H1 (cell line): ENCODE measurements around the gene PPARA. TPM values are rescaled to one million over a fixed set of nuclear protein-coding genes. Genes with fewer than 3 reads are reported as not detected.

Experiments used
- CTCF ChIA-PET: fragments of 300-600 bp; sonication (Branson Sonifier 250); formaldehyde crosslinking; loops from one replicate; lab custom pipeline; 2021; ENCODE audit not compliant: partially characterized antibody; lab: Charles Lee
- POLR2A ChIA-PET: fragments of 300-600 bp; sonication (Branson Sonifier 250); formaldehyde crosslinking; loops from one replicate; lab custom pipeline; 2021; ENCODE audit warnings: inconsistent platforms; ENCODE audit not compliant: partially characterized antibody; lab: Charles Lee
- DNase-seq, 2 experiments: peaks; one replicate each; pipeline versions ENCODE4 v3.0.0 to v3.0.0-alpha.2; 2010 to 2022; ENCODE audit warnings: low spot score in 2 of 2, low read depth in 1 of 2, mixed read lengths in 1 of 2
- FAIRE-seq: peaks from 2 replicates; lab custom pipeline; 2011; peaks lifted over from hg19 to GRCh38; lab: Jason Lieb, UNC
- H2AFZ ChIP-seq: 2 replicates; pipeline ENCODE4 v1.8.1; 2012; ENCODE audit warnings: low read length, inconsistent platforms
- H2AK5ac ChIP-seq: 2 replicates; pipeline ENCODE4 v1.6.1; 2013; ENCODE audit warnings: low read depth, low read length
- H2BK120ac ChIP-seq: replicated peaks from 2 replicates; pipeline ENCODE3; 2013; ENCODE audit warnings: low read depth, low read length, inconsistent platforms
- H2BK12ac ChIP-seq: 2 replicates; pipeline ENCODE4 v1.6.1; 2013; ENCODE audit warnings: low read depth, low read length
- H2BK15ac ChIP-seq: 2 replicates; pipeline ENCODE4 v1.6.1; 2013; ENCODE audit warnings: low read length
- H2BK20ac ChIP-seq: 2 replicates; pipeline ENCODE4 v1.6.1; 2013; ENCODE audit warnings: low read length
- H2BK5ac ChIP-seq: 2 replicates; pipeline ENCODE4 v1.6.1; 2013; ENCODE audit warnings: low read depth, low read length
- H3K14ac ChIP-seq: 2 replicates; pipeline ENCODE4 v1.6.1; 2013; ENCODE audit warnings: inconsistent platforms; ENCODE audit not compliant: insufficient read length
- H3K18ac ChIP-seq: 2 replicates; pipeline ENCODE4 v1.6.1; 2013; ENCODE audit warnings: low read length; ENCODE audit errors: extremely low read depth
- H3K23ac ChIP-seq: 2 replicates; pipeline ENCODE4 v1.6.1; 2013; ENCODE audit warnings: inconsistent platforms; ENCODE audit not compliant: insufficient read length
- H3K23me2 ChIP-seq: 2 replicates; pipeline ENCODE4 v1.6.1; 2013; ENCODE audit warnings: low read depth, low read length
- H3K27ac ChIP-seq: 2 replicates; pipeline ENCODE4 v1.6.1; 2011; ENCODE audit warnings: low read depth, low read length, inconsistent platforms
- H3K27me3 ChIP-seq, 4 experiments: replicated peaks in 1 of 4; 1 replicate in 1 of 4; 2 replicates in 3 of 4; pipeline versions ENCODE4 v1.6.1 to v1.8.1; 2011 to 2013; ENCODE audit warnings: low read length in 3 of 4, mild to moderate bottlenecking in 3 of 4, inconsistent platforms in 2 of 4, mixed read lengths in 2 of 4, moderate library complexity in 1 of 4; ENCODE audit not compliant: control insufficient read depth in 3 of 4, insufficient read depth in 3 of 4; ENCODE audit errors: extremely low read depth in 1 of 4
- H3K36me3 ChIP-seq, 4 experiments: 2 replicates each; pipeline versions ENCODE4 v1.6.1 to v1.8.1; 2011 to 2013; ENCODE audit warnings: mild to moderate bottlenecking in 4 of 4, low read length in 3 of 4, moderate library complexity in 2 of 4, control low read depth in 1 of 4, inconsistent platforms in 1 of 4; ENCODE audit not compliant: insufficient read depth in 4 of 4, control insufficient read depth in 2 of 4
- H3K4ac ChIP-seq: replicated peaks from 2 replicates; pipeline ENCODE3; 2013; ENCODE audit warnings: low read length, low read depth, mixed read lengths, inconsistent platforms; ENCODE audit not compliant: insufficient read length
- H3K4me1 ChIP-seq, 4 experiments: replicated peaks in 1 of 4; 1 replicate in 1 of 4; 2 replicates in 3 of 4; pipeline versions ENCODE4 v1.6.1 to v1.8.1; 2011 to 2013; ENCODE audit warnings: low read length in 3 of 4, inconsistent platforms in 2 of 4, mixed read lengths in 1 of 4; ENCODE audit not compliant: insufficient read depth in 4 of 4, control insufficient read depth in 3 of 4
- H3K4me2 ChIP-seq, 2 experiments: 2 replicates each; pipeline versions ENCODE4 v1.6.1 to v1.8.1; 2011 to 2013; ENCODE audit warnings: low read depth in 2 of 2, low read length in 2 of 2, control low read depth in 1 of 2, inconsistent platforms in 1 of 2, mild to moderate bottlenecking in 1 of 2; ENCODE audit not compliant: insufficient read depth in 1 of 2
- H3K4me3 ChIP-seq, 4 experiments: fragments of 200-600, 300-600 bp in 1 of 4; sonication (generic), shearing (Covaris generic), sonication (Bioruptor Twin) in 1 of 4; 2 replicates each; pipeline versions ENCODE4 v1.5.1 to v1.8.1; 2011 to 2016; ENCODE audit warnings: low read length in 4 of 4, low read depth in 3 of 4, control low read depth in 2 of 4, inconsistent platforms in 2 of 4, mild to moderate bottlenecking in 2 of 4, mixed read lengths in 1 of 4, moderate library complexity in 1 of 4; ENCODE audit not compliant: insufficient read depth in 2 of 4; ENCODE audit errors: extremely low read depth in 1 of 4
- H3K56ac ChIP-seq: replicated peaks from 2 replicates; pipeline ENCODE3; 2013; ENCODE audit warnings: low read depth, mild to moderate bottlenecking, mixed read lengths, low read length, inconsistent platforms; ENCODE audit not compliant: insufficient read length
- H3K79me1 ChIP-seq: 2 replicates; pipeline ENCODE4 v1.6.1; 2013; ENCODE audit warnings: low read depth, low read length, control low read depth
- H3K79me2 ChIP-seq, 2 experiments: 2 replicates each; pipeline versions ENCODE4 v1.6.1 to v1.8.1; 2012 to 2013; ENCODE audit warnings: low read length in 2 of 2, mild to moderate bottlenecking in 2 of 2, inconsistent platforms in 1 of 2; ENCODE audit not compliant: insufficient read depth in 2 of 2, control insufficient read depth in 1 of 2
- H3K9ac ChIP-seq, 4 experiments: replicated peaks in 1 of 4; 1 replicate in 1 of 4; 2 replicates in 3 of 4; pipeline versions ENCODE4 v1.6.1 to v1.8.1; 2011 to 2013; ENCODE audit warnings: low read depth in 3 of 4, low read length in 3 of 4, control low read depth in 2 of 4, mild to moderate bottlenecking in 2 of 4, moderate library complexity in 2 of 4, inconsistent platforms in 1 of 4; ENCODE audit errors: extremely low read depth in 1 of 4
- H3K9me3 ChIP-seq, 2 experiments: 2 replicates each; pipeline versions ENCODE4 v1.6.1 to v1.8.1; 2012 to 2013; ENCODE audit warnings: mild to moderate bottlenecking in 2 of 2, moderate library complexity in 2 of 2, control low read depth in 1 of 2, inconsistent platforms in 1 of 2, low read depth in 1 of 2, low read length in 1 of 2, mixed read lengths in 1 of 2; ENCODE audit not compliant: insufficient read depth in 2 of 2
- H4K20me1 ChIP-seq, 2 experiments: replicated peaks in 1 of 2; 2 replicates each; pipeline versions ENCODE3 to v1.8.1; 2011 to 2013; ENCODE audit warnings: inconsistent platforms in 2 of 2, low read length in 2 of 2, mild to moderate bottlenecking in 1 of 2; ENCODE audit not compliant: insufficient read depth in 2 of 2, control insufficient read depth in 1 of 2
- H4K5ac ChIP-seq: 2 replicates; pipeline ENCODE4 v1.6.1; 2013; ENCODE audit warnings: low read length, low read depth, mixed read lengths, inconsistent platforms; ENCODE audit not compliant: insufficient read length
- H4K8ac ChIP-seq: 2 replicates; pipeline ENCODE4 v1.8.0; 2013; ENCODE audit warnings: mild to moderate bottlenecking, moderate library complexity, low read length, inconsistent platforms; ENCODE audit not compliant: insufficient read depth; ENCODE audit errors: extremely low read depth
- H4K91ac ChIP-seq: replicated peaks from 2 replicates; pipeline ENCODE3; 2013; ENCODE audit warnings: low read length, mixed read lengths, inconsistent platforms; ENCODE audit not compliant: insufficient read length
- ASH2L ChIP-seq: fragments of 200-600, 300-600 bp; sonication (generic); IDR thresholded peaks from one replicate; pipeline ENCODE4 v1.7.1; 2017; ENCODE audit warnings: low read length
- BACH1 ChIP-seq: IDR thresholded peaks from 2 replicates; pipeline ENCODE4 v1.6.1; 2012; ENCODE audit warnings: low read length, improper control_type of control experiment
- BCL11A ChIP-seq, 2 experiments: IDR thresholded peaks; one replicate each; pipeline ENCODE4 v1.6.1; 2011; ENCODE audit warnings: low read depth in 2 of 2, low read length in 2 of 2, mild to moderate bottlenecking in 2 of 2
- HDAC2 ChIP-seq, 2 experiments: fragments of 300-600 bp in 1 of 2; sonication (generic) in 1 of 2; IDR thresholded peaks; 2 replicates each; pipeline ENCODE4 v1.6.1; 2011 to 2012; ENCODE audit warnings: low read depth in 2 of 2, low read length in 2 of 2, mild to moderate bottlenecking in 2 of 2, moderate library complexity in 2 of 2, borderline replicate concordance in 1 of 2, inconsistent platforms in 1 of 2
- PHF8 ChIP-seq: fragments of 200-600 bp; sonication (generic); conservative IDR thresholded peaks from 2 replicates; pipeline ENCODE4 v1.7.1; 2012; ENCODE audit warnings: low read depth, mild to moderate bottlenecking, inconsistent platforms, low read length, moderate library complexity
- RNF2 ChIP-seq: fragments of 200-900, 300-1000 bp; sonication (generic); IDR thresholded peaks from 2 replicates; pipeline ENCODE4 v1.7.1; 2016; ENCODE audit warnings: borderline replicate concordance, low read depth, mild to moderate bottlenecking, antibody characterized with exemption, low read length; ENCODE audit not compliant: poor library complexity, severe bottlenecking; ENCODE audit errors: missing control alignments
- TAF7 ChIP-seq: optimal IDR thresholded peaks from 2 replicates; pipeline ENCODE3; 2011; ENCODE audit warnings: low read depth, mild to moderate bottlenecking, inconsistent platforms, low read length, moderate library complexity, borderline replicate concordance
- TCF12 ChIP-seq: IDR thresholded peaks from 2 replicates; pipeline ENCODE4 v1.6.1; 2011; ENCODE audit warnings: low read depth, mild to moderate bottlenecking, low read length
- WGBS, 2 experiments: shearing (Covaris generic) in 1 of 2; methylation state at CpG; one replicate each; pipeline versions ENCODE4 v1.1.6 to v1.1.7; 2013 to 2015; ENCODE audit warnings: low lambda C conversion rate in 2 of 2, mixed read lengths in 2 of 2, inconsistent platforms in 1 of 2, low coverage in 1 of 2, missing lambda C conversion rate in 1 of 2; ENCODE audit not compliant: insufficient replicate concordance in 2 of 2, insufficient coverage in 1 of 2, insufficient read length in 1 of 2; ENCODE audit errors: extremely low coverage in 1 of 2, missing lambda C conversion rate in 1 of 2; 5-methylcytosine and 5-hydroxymethylcytosine counted together
- polyA plus RNA-seq, 7 experiments: library from polyadenylated mRNA; depleted of rRNA in 3 of 7; stranded (reverse) in 5 of 7; unstranded in 2 of 7; fragments of >200 nt in 5 of 7; fragments of 200-250 nt in 2 of 7; gene quantifications; 1 replicate in 5 of 7; 2 replicates in 1 of 7; 4 replicates in 1 of 7; pipeline versions ENCODE4 v1.2.1 to v1.2.3, GENCODE V29; 2011 to 2013; ENCODE audit warnings: missing spikeins in 2 of 7, mixed read lengths in 2 of 7
- total RNA-seq: library from RNA; stranded (reverse); fragmentation: NEBNext Ultra II Directional; extraction: Animal tissue kit (Norgen Biotek cat#: 25700); gene quantifications from 2 replicates; pipeline ENCODE4 v1.2.1, GENCODE V29; 2021
- TF ChIP-seq, protein P1 (sequence below): IDR thresholded peaks from 2 replicates; pipeline ENCODE4 v1.6.1; 2012; ENCODE audit warnings: inconsistent platforms
- TF ChIP-seq, protein P2 (sequence below): IDR thresholded peaks from 2 replicates; pipeline ENCODE4 v1.6.1; 2011; ENCODE audit warnings: low read length, improper control_type of control experiment

The PPARA gene
- total and polyA plus RNA-seq, 2 of the 8 experiments (the other 6 are each of a cell fraction or from before 2014, with no cell fraction given): 3.1 to 8.2 TPM

DNA sequence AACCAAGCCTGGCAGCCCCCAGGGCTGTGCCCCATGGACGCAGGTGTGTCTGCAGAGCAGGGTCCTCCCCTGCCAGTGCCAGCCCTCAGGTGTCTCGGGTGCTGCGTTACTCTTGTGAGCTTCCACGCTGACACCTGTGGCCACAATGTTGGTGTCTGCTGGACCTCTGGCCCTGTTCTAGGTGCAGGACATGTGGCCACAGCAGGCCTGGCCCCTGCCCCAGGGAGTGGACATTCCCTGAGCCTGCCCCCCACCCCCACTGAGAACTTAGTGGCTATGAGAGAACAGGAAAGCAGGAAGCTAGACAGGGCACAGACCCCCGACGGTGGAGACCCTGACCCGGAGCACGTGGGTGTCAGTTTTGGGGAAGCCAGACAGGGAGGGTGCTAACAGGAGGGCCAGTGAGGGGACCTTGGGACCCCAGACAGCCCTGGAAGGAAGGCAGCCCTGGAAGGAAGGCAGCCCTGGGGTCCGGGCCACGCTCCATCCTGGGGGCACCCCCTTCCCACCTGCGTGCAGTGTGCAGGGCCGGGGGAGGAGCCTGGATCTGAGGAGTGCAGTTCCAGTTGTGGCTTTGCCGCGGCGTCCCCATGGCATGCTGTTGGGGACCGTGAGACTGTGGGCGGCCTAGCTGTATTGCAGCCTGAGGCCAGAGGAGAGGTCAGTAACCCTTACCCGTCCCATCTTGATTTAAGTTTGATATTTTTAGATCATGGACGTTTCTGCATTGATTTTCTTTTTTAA, 43.9 kb upstream of the PPARA start:
- H4K20me1 ChIP-seq: peaks cover 0 to 1% of the 10 kb centered on the region in 2 experiments
- FAIRE-seq: no peak
- H3K4me2 ChIP-seq: no peak overlapping the region
- TF ChIP-seq, protein P1, sequence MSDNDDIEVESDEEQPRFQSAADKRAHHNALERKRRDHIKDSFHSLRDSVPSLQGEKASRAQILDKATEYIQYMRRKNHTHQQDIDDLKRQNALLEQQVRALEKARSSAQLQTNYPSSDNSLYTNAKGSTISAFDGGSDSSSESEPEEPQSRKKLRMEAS: no peak
- TF ChIP-seq ASH2L (no peak), RNF2 (no peak), PHF8 (no peak), BACH1 (no peak), TAF7 (no peak), BCL11A (IDR thresholded peaks at IDR 0.05; ENCODE audit: low read depth in 2 of 2, low read length in 2 of 2) (no peak), HDAC2 (IDR thresholded peaks at IDR 0.05; ENCODE audit: borderline replicate concordance in 1 of 2, low read depth in 2 of 2, low read length in 2 of 2) (no peak), TCF12 (no peak)
- TF ChIP-seq, protein P2, sequence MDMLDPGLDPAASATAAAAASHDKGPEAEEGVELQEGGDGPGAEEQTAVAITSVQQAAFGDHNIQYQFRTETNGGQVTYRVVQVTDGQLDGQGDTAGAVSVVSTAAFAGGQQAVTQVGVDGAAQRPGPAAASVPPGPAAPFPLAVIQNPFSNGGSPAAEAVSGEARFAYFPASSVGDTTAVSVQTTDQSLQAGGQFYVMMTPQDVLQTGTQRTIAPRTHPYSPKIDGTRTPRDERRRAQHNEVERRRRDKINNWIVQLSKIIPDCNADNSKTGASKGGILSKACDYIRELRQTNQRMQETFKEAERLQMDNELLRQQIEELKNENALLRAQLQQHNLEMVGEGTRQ: no peak

More for the DNA sequence above, 43.9 kb upstream of the PPARA start:
- H2AFZ ChIP-seq: no peak overlapping the region
- H2BK20ac ChIP-seq: no peak overlapping the region
- no peak overlapping the region for H3K14ac ChIP-seq
- H2BK120ac ChIP-seq: no peak overlapping the region
- no peaks in the 10 kb centered on the region for H3K36me3 ChIP-seq
- no peaks in the 10 kb centered on the region for H3K27me3 ChIP-seq
- H3K4me1 ChIP-seq: peaks cover 0 to 11% (median 4%) of the 10 kb centered on the region in 4 experiments; a peak in 4 of 7 replicates
- no peak overlapping the region for H3K27ac ChIP-seq
- H2AK5ac ChIP-seq: no peak overlapping the region
- H3K79me1 ChIP-seq: no peaks in the 10 kb centered on the region
- no peaks in the 10 kb centered on the region for H3K9me3 ChIP-seq
- no peak for DNase-seq
- ChIA-PET POLR2A (interaction anchor here (0.9 kb wide), 1 partner anchor 124 kb away, joined by 5 read pairs; no protein-coding TSS in a partner anchor), CTCF (interaction anchor here (0.6 to 1.0 kb wide), 4 partner anchors 8 to 100 kb away, joined by 3 to 4 read pairs (median 3); no protein-coding TSS in a partner anchor)
- no peak overlapping the region for H2BK12ac ChIP-seq
- H3K9ac ChIP-seq: no peak overlapping the region; a peak in 1 of 7 replicates
- no peak overlapping the region for H3K4me3 ChIP-seq
- H2BK5ac ChIP-seq: no peak overlapping the region; the same call in 1 of the 2 replicates
- peak overlapping the region; percentile 76; the same call in 1 of the 2 replicates for H4K8ac ChIP-seq
- H2BK15ac ChIP-seq: no peak overlapping the region
- 88% methylated on average over 19 of the region's 19 CpGs; no CpG with 5 or more reads in 1 of the 2 experiments for whole genome bisulfite sequencing, 2 experiments
- no peaks in the 10 kb centered on the region for H3K79me2 ChIP-seq
- H3K18ac ChIP-seq: no peak overlapping the region
- H3K4ac ChIP-seq: no peak overlapping the region
- no peak overlapping the region for H4K91ac ChIP-seq
- H4K5ac ChIP-seq: no peak overlapping the region
- H3K56ac ChIP-seq: no peak overlapping the region
- H3K23ac ChIP-seq: no peak overlapping the region
- no peaks in the 10 kb centered on the region for H3K23me2 ChIP-seq
